ENCODE measurements around the gene USH1C.

DNA sequence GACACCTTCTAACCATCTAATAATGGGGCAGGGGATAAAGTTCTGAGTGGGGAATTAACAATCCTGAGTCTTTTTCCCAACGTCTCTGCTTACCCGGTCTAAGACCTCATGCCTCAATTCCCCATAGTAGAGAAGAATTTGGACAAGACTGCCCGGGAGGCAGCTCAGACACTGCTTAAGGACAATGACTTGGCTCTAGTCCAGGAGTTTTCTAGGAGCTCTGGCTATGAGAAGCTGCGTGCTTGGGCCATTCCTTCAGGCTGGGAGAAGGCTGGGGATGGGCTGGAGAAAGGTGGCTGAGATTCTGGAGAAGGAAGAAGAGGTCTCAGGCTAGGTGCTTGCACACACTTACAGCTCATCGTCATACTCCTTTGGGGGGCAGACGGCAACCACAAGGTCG lies 47.8 kb downstream of the USH1C start:
- TF ChIP-seq, protein P1, sequence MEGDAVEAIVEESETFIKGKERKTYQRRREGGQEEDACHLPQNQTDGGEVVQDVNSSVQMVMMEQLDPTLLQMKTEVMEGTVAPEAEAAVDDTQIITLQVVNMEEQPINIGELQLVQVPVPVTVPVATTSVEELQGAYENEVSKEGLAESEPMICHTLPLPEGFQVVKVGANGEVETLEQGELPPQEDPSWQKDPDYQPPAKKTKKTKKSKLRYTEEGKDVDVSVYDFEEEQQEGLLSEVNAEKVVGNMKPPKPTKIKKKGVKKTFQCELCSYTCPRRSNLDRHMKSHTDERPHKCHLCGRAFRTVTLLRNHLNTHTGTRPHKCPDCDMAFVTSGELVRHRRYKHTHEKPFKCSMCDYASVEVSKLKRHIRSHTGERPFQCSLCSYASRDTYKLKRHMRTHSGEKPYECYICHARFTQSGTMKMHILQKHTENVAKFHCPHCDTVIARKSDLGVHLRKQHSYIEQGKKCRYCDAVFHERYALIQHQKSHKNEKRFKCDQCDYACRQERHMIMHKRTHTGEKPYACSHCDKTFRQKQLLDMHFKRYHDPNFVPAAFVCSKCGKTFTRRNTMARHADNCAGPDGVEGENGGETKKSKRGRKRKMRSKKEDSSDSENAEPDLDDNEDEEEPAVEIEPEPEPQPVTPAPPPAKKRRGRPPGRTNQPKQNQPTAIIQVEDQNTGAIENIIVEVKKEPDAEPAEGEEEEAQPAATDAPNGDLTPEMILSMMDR (IDR thresholded peaks at IDR 0.05), result no peak
- TF ChIP-seq POLR2A (IDR thresholded peaks at IDR 0.05), result no peak
- TF ChIP-seq POLR2AphosphoS5 (IDR thresholded peaks at IDR 0.05), result no peak
- TF ChIP-seq EP300 (IDR thresholded peaks at IDR 0.05), result no peak

Data from gastroesophageal sphincter (tissue), 3 donors.